Panc1 (cell line): ENCODE results near the gene PGM3. TPM values are rescaled to one million over a fixed set of nuclear protein-coding genes. Genes with fewer than 3 reads are reported as not detected.

ENCODE experiments used
- ATAC-seq: fragments of 200-7000 bp; cut with Tn5 transposase; 2 replicates; pipeline ENCODE4 v1.9.1; 2020; ENCODE audit warnings: mild to moderate bottlenecking, moderate library complexity
- BruUV-seq: library from RNA; stranded (reverse); fragments of 400-500 nt; replicated peaks from 2 replicates; lab custom pipeline; 2021; lab: Mats Ljungman, UMichigan
- CTCF ChIA-PET: fragments of 300-600 bp; sonication (Branson Sonifier 250); formaldehyde crosslinking; loops from one replicate; lab custom pipeline; 2022; ENCODE audit warnings: antibody characterized with exemption; lab: Charles Lee
- POLR2A ChIA-PET: fragments of 300-600 bp; sonication (Branson Sonifier 250); formaldehyde crosslinking; loops from one replicate; lab custom pipeline; 2022; ENCODE audit warnings: antibody characterized with exemption; lab: Charles Lee
- DNase-seq: peaks from one replicate; pipeline ENCODE4 v3.0.0-alpha.2; 2010; ENCODE audit warnings: low read depth, low spot score
- H3K27ac ChIP-seq: 2 replicates; pipeline ENCODE4 v1.5.1; 2011; ENCODE audit warnings: mild to moderate bottlenecking, low read length, inconsistent platforms
- H3K27me3 ChIP-seq: fragments of 200-500 bp; sonication (Bioruptor generic); 2 replicates; pipeline ENCODE4 v1.6.0; 2014; ENCODE audit warnings: low read length, inconsistent platforms; ENCODE audit not compliant: control insufficient read depth, insufficient read depth
- H3K36me3 ChIP-seq: fragments of 200-500 bp; sonication (Bioruptor generic); 2 replicates; pipeline ENCODE4 v1.5.1; 2014; ENCODE audit warnings: inconsistent platforms, mild to moderate bottlenecking, low read length, moderate library complexity; ENCODE audit not compliant: control insufficient read depth, insufficient read depth
- H3K4me1 ChIP-seq: 2 replicates; pipeline ENCODE4 v1.5.1; 2011; ENCODE audit warnings: inconsistent platforms, mild to moderate bottlenecking, low read length, moderate library complexity; ENCODE audit not compliant: control insufficient read depth, insufficient read depth
- H3K4me3 ChIP-seq, 2 experiments: 2 replicates each; pipeline ENCODE4 v1.5.1; 2011 to 2012; ENCODE audit warnings: low read depth in 2 of 2, low read length in 2 of 2, mild to moderate bottlenecking in 2 of 2, inconsistent platforms in 1 of 2, moderate library complexity in 1 of 2
- H3K9me3 ChIP-seq: fragments of 200-500 bp; sonication (Bioruptor generic); 2 replicates; pipeline ENCODE4 v1.5.1; 2014; ENCODE audit warnings: low read depth, mild to moderate bottlenecking, inconsistent platforms, low read length, moderate library complexity; ENCODE audit not compliant: control insufficient read depth, insufficient read depth
- CTCF ChIP-seq: fragments of 450-650 bp; IDR thresholded peaks from 2 replicates; pipeline ENCODE4 v1.5.1; 2017; ENCODE audit warnings: mild to moderate bottlenecking
- POLR2AphosphoS5 ChIP-seq: IDR thresholded peaks from 2 replicates; pipeline ENCODE4 v1.6.1; 2012; ENCODE audit warnings: mild to moderate bottlenecking, low read depth, low read length, moderate library complexity
- REST ChIP-seq, 2 experiments: IDR thresholded peaks; 2 replicates each; pipeline ENCODE4 v1.6.1; 2011 to 2012; ENCODE audit warnings: low read depth in 2 of 2, control low read depth in 1 of 2, low read length in 1 of 2, mild to moderate bottlenecking in 1 of 2, moderate library complexity in 1 of 2; ENCODE audit not compliant: insufficient read depth in 1 of 2
- SIN3A ChIP-seq: IDR thresholded peaks from 2 replicates; pipeline ENCODE4 v1.6.1; 2012; ENCODE audit warnings: low read depth, mild to moderate bottlenecking, low read length, moderate library complexity, borderline replicate concordance; ENCODE audit not compliant: insufficient read depth
- TCF7L2 ChIP-seq: IDR thresholded peaks from 2 replicates; pipeline ENCODE4 v1.6.1; 2011; ENCODE audit warnings: mild to moderate bottlenecking, low read depth, low read length, inconsistent platforms
- in situ Hi-C: cut with HindIII; loops from 2 replicates; pipeline ENCODE4 v1.10.0; 2016; ENCODE audit warnings: low sequenced_read_pairs, low pct_unique_long_range_greater_than_20kb
- intact Hi-C: fragments of 100-400 bp; cut with micrococcal nuclease; formaldehyde crosslinking; loops from one replicate; pipeline ENCODE4 v1.10.0; 2022; ENCODE audit not compliant: unreplicated experiment
- total RNA-seq: library from RNA; stranded (reverse); gene quantifications from one replicate; pipeline ENCODE4 v1.2.1, GENCODE V29; 2021; ENCODE audit not compliant: unreplicated experiment

PGM3 gene
- total RNA-seq, 1 experiment from 2014 or later, result 55.2 TPM

DNA sequence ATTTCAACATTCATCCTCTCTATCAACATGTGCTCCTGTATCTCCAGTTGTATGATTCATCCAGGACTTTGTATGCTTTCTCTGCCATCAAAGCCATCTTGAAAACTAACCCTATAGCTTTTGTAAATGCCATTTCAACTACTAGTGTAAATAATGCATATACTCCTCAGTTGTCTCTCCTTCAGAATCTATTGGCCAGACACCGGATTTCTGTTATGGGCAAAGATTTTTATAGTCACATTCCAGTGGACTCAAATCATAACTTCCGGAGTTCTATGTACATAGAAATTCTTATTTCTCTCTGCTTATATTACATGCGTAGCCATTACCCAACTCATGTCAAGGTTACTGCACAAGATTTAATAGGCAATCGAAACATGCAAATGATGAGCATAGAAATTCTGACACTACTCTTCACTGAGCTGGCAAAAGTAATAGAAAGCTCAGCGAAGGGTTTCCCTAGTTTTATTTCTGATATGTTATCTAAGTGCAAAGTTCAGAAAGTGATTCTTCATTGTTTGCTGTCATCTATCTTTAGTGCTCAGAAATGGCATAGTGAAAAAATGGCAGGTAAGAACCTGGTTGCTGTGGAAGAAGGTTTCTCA lies 54.8 kb downstream of the PGM3 start:
- in situ Hi-C loops (no loop called here), intact Hi-C loops (no loop called here)
- no peak overlapping the region for H3K4me3 ChIP-seq
- no peaks in the 10 kb centered on the region for H3K27me3 ChIP-seq
- H3K27ac ChIP-seq, result no peak overlapping the region
- DNase-seq, result no peak
- H3K36me3 ChIP-seq, result 0 out of 2 replicates have a peak, but pooled peaks cover 2% of the 10 kb centered on the region
- CTCF ChIA-PET, result no interaction called here
- H3K9me3 ChIP-seq, result no peaks in the 10 kb centered on the region
- TF ChIP-seq SIN3A (no peak), TCF7L2 (no peak), CTCF (no peak), POLR2AphosphoS5 (no peak), REST (IDR thresholded peaks at IDR 0.05; ENCODE audit: insufficient read depth in 1 of 2, low read depth in 2 of 2, low read length in 1 of 2) (no peak)
- H3K4me1 ChIP-seq, result no peaks in the 10 kb centered on the region
- POLR2A ChIA-PET, result no interaction called here
- no peak for ATAC-seq
- no TSS peak for BruUV-seq

DNA sequence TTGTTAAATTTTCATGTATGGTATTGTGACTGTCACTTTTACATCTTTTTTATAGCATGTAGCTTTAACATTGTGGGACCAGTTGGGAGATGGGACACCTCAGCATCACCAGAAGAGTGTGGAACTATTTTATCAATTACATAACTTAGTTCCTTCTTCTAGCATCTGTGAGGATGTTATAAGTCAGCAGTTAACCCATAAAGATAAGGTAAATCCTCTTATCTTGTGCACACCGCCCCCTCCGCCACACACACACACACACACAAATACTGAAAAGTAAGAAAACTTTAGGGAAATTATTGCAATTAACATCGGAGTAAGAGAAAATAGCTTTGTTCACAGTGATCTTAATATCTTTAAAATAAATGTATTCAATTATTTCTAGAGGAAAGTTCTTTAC lies 60.9 kb downstream of the PGM3 start:
- no peak for DNase-seq
- no peak for ATAC-seq
- Histone ChIP-seq H3K9me3 (no peaks in the 10 kb centered on the region), H3K4me3 (no peak overlapping the region), H3K27ac (no peak overlapping the region), H3K4me1 (no peaks in the 10 kb centered on the region), H3K36me3 (0 out of 2 replicates have a peak, but pooled peaks cover 8% of the 10 kb centered on the region), H3K27me3 (no peaks in the 10 kb centered on the region)
- ChIA-PET CTCF (no interaction called here), POLR2A (no interaction called here)
- no peak for TF ChIP-seq SIN3A
- TF ChIP-seq REST (IDR thresholded peaks at IDR 0.05; ENCODE audit: insufficient read depth in 1 of 2, low read depth in 2 of 2, low read length in 1 of 2), result no peak
- no peak for TF ChIP-seq POLR2AphosphoS5
- no peak for TF ChIP-seq CTCF
- no peak for TF ChIP-seq TCF7L2
- intact Hi-C loops, result no loop called here
- BruUV-seq, result no TSS peak
- in situ Hi-C loops, result no loop called here
